Suprapubic skin (tissue), 4 donors: Measurements from ENCODE around the gene PDZRN3. TPM values are rescaled to one million over a fixed set of nuclear protein-coding genes. Genes with fewer than 3 reads are reported as not detected.

Experiments used
- DNase-seq, 2 donors: peaks; one replicate each; pipeline ENCODE4 v3.0.0-alpha.2; 2019; ENCODE audit warnings: low spot score in 2 of 2
- H3K27ac ChIP-seq: fragments of 200-600 bp; sonication (generic); one replicate; pipeline ENCODE4 v1.5.1; 2019
- H3K27me3 ChIP-seq: fragments of 200-600 bp; sonication (generic); one replicate; pipeline ENCODE4 v1.5.1; 2019
- H3K36me3 ChIP-seq: fragments of 200-600 bp; sonication (generic); one replicate; pipeline ENCODE4 v1.5.1; 2019
- H3K4me1 ChIP-seq: fragments of 200-600 bp; sonication (generic); one replicate; pipeline ENCODE4 v1.5.1; 2019
- H3K4me3 ChIP-seq: fragments of 200-600 bp; sonication (generic); one replicate; pipeline ENCODE4 v1.5.1; 2019; ENCODE audit warnings: mild to moderate bottlenecking
- H3K9me3 ChIP-seq: fragments of 200-600 bp; sonication (generic); one replicate; pipeline ENCODE4 v1.5.1; 2019
- EP300 ChIP-seq: sonication (generic); formaldehyde crosslinking; IDR thresholded peaks from one replicate; pipeline ENCODE4 v1.6.1; 2017; ENCODE audit warnings: antibody characterized with exemption
- POLR2A ChIP-seq, 2 donors: fragments of 450-650 bp; IDR thresholded peaks; one replicate each; pipeline ENCODE4 v1.6.1; 2017; ENCODE audit warnings: antibody characterized with exemption in 2 of 2, mild to moderate bottlenecking in 2 of 2, moderate library complexity in 2 of 2
- POLR2AphosphoS5 ChIP-seq, 3 donors: sonication (generic); formaldehyde crosslinking; IDR thresholded peaks; one replicate each; pipeline ENCODE4 v1.6.1; 2017; ENCODE audit warnings: antibody characterized with exemption in 3 of 3
- WGBS: methylation state at CpG from one replicate; pipeline ENCODE4 v1.1.5; 2018; 5-methylcytosine and 5-hydroxymethylcytosine counted together
- total RNA-seq, 4 donors: library from RNA; depleted of rRNA; stranded (reverse); fragments of >200 nt; gene quantifications; one replicate each; pipeline ENCODE4 v1.1.0, GENCODE V29; 2016
- TF ChIP-seq, protein P1 (sequence below), 2 donors: fragments of 200-600 bp in 1 of 2; fragments of 450-650 bp in 1 of 2; sonication (generic) in 1 of 2; IDR thresholded peaks; one replicate each; pipeline ENCODE4 v1.5.1; 2016 to 2019; ENCODE audit warnings: antibody characterized with exemption in 2 of 2, mild to moderate bottlenecking in 1 of 2, moderate library complexity in 1 of 2

The PDZRN3 gene
- total RNA-seq, 4 donors from 2014 or later: 9.2 to 33.3 (median 13.7) TPM

DNA sequence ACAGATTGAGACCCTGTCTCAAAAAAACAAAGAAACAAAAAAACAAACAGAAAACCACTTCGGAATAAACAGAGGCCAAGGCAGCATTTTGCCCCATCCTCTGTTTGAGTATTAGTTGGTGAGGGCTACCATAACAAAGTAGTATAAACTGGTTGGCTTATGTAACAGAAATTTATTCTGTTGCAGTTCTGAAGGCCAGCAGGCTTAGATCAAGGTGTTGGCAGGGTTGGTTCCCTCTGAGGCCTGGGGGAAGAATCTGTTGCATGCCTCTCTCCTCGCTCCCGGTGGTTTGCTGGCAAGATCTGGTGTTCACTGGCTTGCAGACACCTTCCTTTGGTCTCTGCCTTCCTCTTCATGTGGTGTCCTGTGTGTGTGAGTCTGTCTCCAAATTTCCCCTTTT is 261.6 kb downstream of the PDZRN3 start:
- Histone ChIP-seq H3K4me3 (no peak overlapping the region), H3K4me1 (peaks cover 6% of the 10 kb centered on the region), H3K9me3 (peaks cover 3% of the 10 kb centered on the region), H3K27ac (no peak overlapping the region), H3K27me3 (no peaks in the 10 kb centered on the region), H3K36me3 (no peaks in the 10 kb centered on the region)
- TF ChIP-seq POLR2AphosphoS5 (IDR thresholded peaks at IDR 0.05) (no peak), POLR2A (IDR thresholded peaks at IDR 0.05) (no peak), EP300 (no peak)
- TF ChIP-seq, protein P1, sequence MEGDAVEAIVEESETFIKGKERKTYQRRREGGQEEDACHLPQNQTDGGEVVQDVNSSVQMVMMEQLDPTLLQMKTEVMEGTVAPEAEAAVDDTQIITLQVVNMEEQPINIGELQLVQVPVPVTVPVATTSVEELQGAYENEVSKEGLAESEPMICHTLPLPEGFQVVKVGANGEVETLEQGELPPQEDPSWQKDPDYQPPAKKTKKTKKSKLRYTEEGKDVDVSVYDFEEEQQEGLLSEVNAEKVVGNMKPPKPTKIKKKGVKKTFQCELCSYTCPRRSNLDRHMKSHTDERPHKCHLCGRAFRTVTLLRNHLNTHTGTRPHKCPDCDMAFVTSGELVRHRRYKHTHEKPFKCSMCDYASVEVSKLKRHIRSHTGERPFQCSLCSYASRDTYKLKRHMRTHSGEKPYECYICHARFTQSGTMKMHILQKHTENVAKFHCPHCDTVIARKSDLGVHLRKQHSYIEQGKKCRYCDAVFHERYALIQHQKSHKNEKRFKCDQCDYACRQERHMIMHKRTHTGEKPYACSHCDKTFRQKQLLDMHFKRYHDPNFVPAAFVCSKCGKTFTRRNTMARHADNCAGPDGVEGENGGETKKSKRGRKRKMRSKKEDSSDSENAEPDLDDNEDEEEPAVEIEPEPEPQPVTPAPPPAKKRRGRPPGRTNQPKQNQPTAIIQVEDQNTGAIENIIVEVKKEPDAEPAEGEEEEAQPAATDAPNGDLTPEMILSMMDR (IDR thresholded peaks at IDR 0.05): no peak
- 57% methylated on average over 3 of the region's 3 CpGs for WGBS
- no peak for DNase-seq

DNA sequence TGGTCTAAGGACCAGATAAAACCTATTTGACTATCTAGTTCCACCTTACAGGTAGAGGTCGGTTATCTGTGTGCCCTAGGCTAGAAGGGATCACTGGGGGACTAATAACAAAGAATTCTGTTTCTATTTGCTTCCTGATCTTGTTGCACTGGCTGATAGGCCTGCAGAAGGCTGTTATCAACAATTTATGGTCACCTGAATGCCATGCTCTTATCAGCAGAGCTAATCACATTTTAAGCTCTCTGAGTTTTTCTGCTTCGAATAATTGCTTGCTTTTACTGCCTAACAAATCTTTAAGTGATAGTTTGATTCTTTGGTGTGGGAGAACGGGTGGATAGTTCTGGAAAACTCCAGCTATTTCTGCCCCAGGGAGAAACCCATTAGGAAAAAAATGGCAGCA is 263.1 kb downstream of the PDZRN3 start:
- Histone ChIP-seq H3K4me1 (peaks cover 6% of the 10 kb centered on the region), H3K4me3 (no peak overlapping the region), H3K27ac (no peak overlapping the region), H3K36me3 (no peaks in the 10 kb centered on the region), H3K27me3 (no peaks in the 10 kb centered on the region), H3K9me3 (peaks cover 3% of the 10 kb centered on the region)
- TF ChIP-seq, protein P1 (IDR thresholded peaks at IDR 0.05): no peak
- no peak for DNase-seq
- WGBS: 45% methylated on average over 3 of the region's 3 CpGs

DNA sequence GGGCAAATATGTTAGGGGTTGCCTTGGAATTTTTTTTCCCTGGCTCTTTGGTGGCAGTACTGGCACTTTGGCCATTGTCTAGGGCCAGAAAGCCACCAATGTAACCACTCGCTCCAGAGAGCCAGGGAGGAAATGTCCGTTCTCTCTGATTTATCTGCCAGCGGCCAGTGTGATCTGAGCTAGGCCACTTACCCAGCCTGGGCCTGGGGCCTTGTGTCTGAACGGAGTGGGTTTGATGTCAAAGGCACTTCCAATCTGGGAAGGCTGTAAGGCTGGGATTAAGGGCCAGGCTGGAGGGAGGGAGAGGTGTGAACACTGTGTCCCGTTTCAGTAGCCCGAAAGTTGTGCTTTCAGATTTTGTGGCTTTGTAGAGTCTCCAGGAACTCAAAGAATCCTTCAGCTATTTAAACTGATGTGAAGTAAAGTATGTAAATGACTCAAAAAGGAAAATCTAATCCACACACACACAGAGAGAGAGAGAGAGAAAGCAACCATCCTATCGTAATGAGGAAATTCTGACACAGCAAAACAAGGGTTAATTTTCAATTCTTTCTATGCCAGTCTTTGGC is 271.0 kb downstream of the PDZRN3 start:
- Histone ChIP-seq H3K27ac (no peak overlapping the region), H3K36me3 (no peaks in the 10 kb centered on the region), H3K4me1 (no peaks in the 10 kb centered on the region), H3K27me3 (no peaks in the 10 kb centered on the region), H3K4me3 (no peak overlapping the region), H3K9me3 (no peaks in the 10 kb centered on the region)
- 95% methylated on average over 6 of the region's 7 CpGs for WGBS
- TF ChIP-seq POLR2A (IDR thresholded peaks at IDR 0.05) (no peak), EP300 (no peak), POLR2AphosphoS5 (IDR thresholded peaks at IDR 0.05) (no peak)
- TF ChIP-seq, protein P1 (IDR thresholded peaks at IDR 0.05): no peak
- no peak for DNase-seq

- TF ChIP-seq POLR2A (IDR thresholded peaks at IDR 0.05) (no peak), POLR2AphosphoS5 (IDR thresholded peaks at IDR 0.05) (no peak), EP300 (no peak)
- TF ChIP-seq, protein P1 (IDR thresholded peaks at IDR 0.05): no peak
- H3K4me3 ChIP-seq: no peak overlapping the region
- H3K4me1 ChIP-seq: no peaks in the 10 kb centered on the region
- H3K27me3 ChIP-seq: no peaks in the 10 kb centered on the region
- no peak overlapping the region for H3K27ac ChIP-seq
- no peak for DNase-seq
- 82% methylated on average over 8 of the region's 8 CpGs for WGBS
- H3K36me3 ChIP-seq: no peaks in the 10 kb centered on the region
- H3K9me3 ChIP-seq: no peaks in the 10 kb centered on the region
Measured at GRCh38 chr3:73352841-73353645, 271.7 kb downstream of the PDZRN3 start.

- 28% methylated on average over 9 of the region's 9 CpGs for WGBS
- TF ChIP-seq EP300 (no peak), POLR2A (IDR thresholded peaks at IDR 0.05) (no peak), POLR2AphosphoS5 (IDR thresholded peaks at IDR 0.05) (no peak)
- TF ChIP-seq, protein P1 (IDR thresholded peaks at IDR 0.05): no peak
- no peak for DNase-seq
- no peaks in the 10 kb centered on the region for H3K4me1 ChIP-seq
- no peaks in the 10 kb centered on the region for H3K9me3 ChIP-seq
- no peak overlapping the region for H3K4me3 ChIP-seq
- H3K36me3 ChIP-seq: no peaks in the 10 kb centered on the region
- H3K27me3 ChIP-seq: no peaks in the 10 kb centered on the region
- no peak overlapping the region for H3K27ac ChIP-seq
Measured at GRCh38 chr3:73351423-73352071, 273.2 kb downstream of the PDZRN3 start.
